ENCODE data around the gene CISH. TPM values are rescaled to one million over a fixed set of nuclear protein-coding genes. Genes with fewer than 3 reads are reported as not detected.

CISH gene
- total and polyA plus RNA-seq, 4 donors = 4.7 to 32.5 (median 24.3) TPM

- H3K9ac ChIP-seq (ENCODE audit: low read depth in 1 of 2, low read length in 2 of 2) = peak overlapping the region in 1 of 2 donors; percentile 62
- no peaks in the 10 kb centered on the region for H3K27me3 ChIP-seq (ENCODE audit: control insufficient read depth in 4 of 4, insufficient read depth in 4 of 4, low read length in 3 of 4)
- H3K4me3 ChIP-seq (ENCODE audit: low read depth in 1 of 3, low read length in 3 of 3) = peak overlapping the region; percentile 6 to 91 (median 88)
- no peaks in the 10 kb centered on the region for H3K9me3 ChIP-seq (ENCODE audit: control insufficient read depth in 4 of 4, low read length in 3 of 4)
- WGBS = 78% methylated on average over 7 of the region's 7 CpGs
- H3K36me3 ChIP-seq (ENCODE audit: control insufficient read depth in 4 of 4, insufficient read depth in 3 of 4, low read depth in 1 of 4, low read length in 3 of 4) = peaks cover 9 to 24% (median 16%) of the 10 kb centered on the region in 4 donors
- TF ChIP-seq CTCF (IDR thresholded peaks at IDR 0.05; ENCODE audit: low read depth, low read length, missing input control) (no peak), SP1 (IDR thresholded peaks at IDR 0.05) (no peak), NR2F2 (IDR thresholded peaks at IDR 0.05) (no peak), HNF4A (conservative IDR thresholded peaks at IDR 0.05) (no peak)
- no peak for DNase-seq (ENCODE audit: low spot score)
- H3K4me1 ChIP-seq (ENCODE audit: control insufficient read depth in 4 of 4, insufficient read depth in 4 of 4, low read length in 3 of 4) = peaks cover 14 to 77% (median 61%) of the 10 kb centered on the region in 4 donors
- peak overlapping the region in 1 of 2 donors; percentile 15 for H3K27ac ChIP-seq (ENCODE audit: low read depth in 1 of 2, low read length in 2 of 2)
These were observed 3.3 kb downstream of the CISH start for GRCh38 chr3:50608278-50608677.

DNA sequence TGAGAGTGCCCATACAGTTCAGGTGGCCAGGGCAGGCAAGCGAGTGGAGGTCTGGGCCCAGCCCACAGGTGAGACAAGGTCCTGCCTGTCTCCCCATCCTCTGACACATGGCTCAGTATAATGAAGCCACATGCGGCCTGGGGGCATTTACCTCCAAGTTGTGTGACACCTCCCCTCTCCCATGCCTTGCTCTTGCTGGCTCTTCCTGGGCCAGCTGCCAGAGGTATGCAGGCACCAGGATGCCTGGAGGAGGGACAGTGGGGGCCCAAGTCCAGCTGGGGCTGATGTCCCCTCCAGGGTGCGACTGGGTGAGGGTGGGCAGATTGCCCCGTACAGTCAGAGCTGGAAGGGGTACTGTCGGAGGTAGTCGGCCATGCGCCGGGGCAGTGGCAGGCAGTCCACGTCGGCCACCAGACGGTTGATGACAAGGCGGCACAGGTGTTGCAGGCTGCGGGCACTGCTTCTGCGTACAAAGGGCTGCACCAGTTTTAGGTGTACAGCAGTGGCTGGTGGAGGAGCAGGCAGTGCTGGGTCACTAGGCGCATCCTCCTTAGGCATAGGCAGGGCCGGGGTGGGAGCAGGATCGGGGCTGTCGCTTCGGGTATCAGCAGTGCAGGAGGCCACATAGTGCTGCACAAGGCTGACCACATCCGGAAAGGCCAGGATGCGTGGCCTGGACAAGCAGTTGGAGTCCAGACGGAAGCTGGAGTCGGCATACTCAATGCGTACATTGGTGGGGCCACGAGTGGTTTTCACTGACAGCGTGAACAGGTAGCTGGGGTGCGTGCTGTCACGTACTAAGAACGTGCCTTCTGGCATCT, 4.1 kb downstream of the CISH start:
- H3K36me3 ChIP-seq (ENCODE audit: control insufficient read depth in 4 of 4, insufficient read depth in 3 of 4, low read depth in 1 of 4, low read length in 3 of 4) = peaks cover 9 to 24% (median 16%) of the 10 kb centered on the region in 4 donors
- TF ChIP-seq SP1 (IDR thresholded peaks at IDR 0.05) (no peak), HNF4A (conservative IDR thresholded peaks at IDR 0.05) (no peak), HNF4G (IDR thresholded peaks at IDR 0.05) (no peak)
- peak overlapping the region in 1 of 2 donors; percentile 94 for H3K27ac ChIP-seq (ENCODE audit: low read depth in 1 of 2, low read length in 2 of 2)
- H3K4me1 ChIP-seq (ENCODE audit: control insufficient read depth in 4 of 4, insufficient read depth in 4 of 4, low read length in 3 of 4) = peaks cover 14 to 81% (median 60%) of the 10 kb centered on the region in 4 donors
- H3K4me3 ChIP-seq (ENCODE audit: low read depth in 1 of 3, low read length in 3 of 3) = peak overlapping the region in 2 of 3 donors; percentile 88 to 91
- H3K9me3 ChIP-seq (ENCODE audit: control insufficient read depth in 4 of 4, low read length in 3 of 4) = no peaks in the 10 kb centered on the region
- no peaks in the 10 kb centered on the region for H3K27me3 ChIP-seq (ENCODE audit: control insufficient read depth in 4 of 4, insufficient read depth in 4 of 4, low read length in 3 of 4)
- no peak for DNase-seq (ENCODE audit: low spot score)
- peak overlapping the region in 1 of 2 donors; percentile 20 for H3K9ac ChIP-seq (ENCODE audit: low read depth in 1 of 2, low read length in 2 of 2)
- WGBS = 79% methylated on average over 29 of the region's 29 CpGs

- TF ChIP-seq FOXA2 (IDR thresholded peaks at IDR 0.05) (no peak), RXRA (IDR thresholded peaks at IDR 0.05) (no peak), RAD21 (IDR thresholded peaks at IDR 0.05) (no peak), MAX (IDR thresholded peaks at IDR 0.05) (no peak), JUND (IDR thresholded peaks at IDR 0.05) (no peak), SP1 (IDR thresholded peaks at IDR 0.05) (no peak)
- Histone ChIP-seq H3K4me1 (ENCODE audit: control insufficient read depth in 4 of 4, insufficient read depth in 4 of 4, low read length in 3 of 4) (peaks cover 19 to 90% (median 65%) of the 10 kb centered on the region in 4 donors), H3K27me3 (ENCODE audit: control insufficient read depth in 4 of 4, insufficient read depth in 4 of 4, low read length in 3 of 4) (no peaks in the 10 kb centered on the region), H3K4me3 (ENCODE audit: low read depth in 1 of 3, low read length in 3 of 3) (peak overlapping the region in 2 of 3 donors; percentile 30 to 88), H3K9me3 (ENCODE audit: control insufficient read depth in 4 of 4, low read length in 3 of 4) (no peaks in the 10 kb centered on the region), H3K36me3 (ENCODE audit: control insufficient read depth in 4 of 4, insufficient read depth in 3 of 4, low read depth in 1 of 4, low read length in 3 of 4) (peaks cover 9 to 24% (median 16%) of the 10 kb centered on the region in 4 donors), H3K9ac (ENCODE audit: low read depth in 1 of 2, low read length in 2 of 2) (peak overlapping the region in 1 of 2 donors; percentile 34), H3K27ac (ENCODE audit: low read depth in 1 of 2, low read length in 2 of 2) (peak overlapping the region; percentile 84 to 94)
- no peak for DNase-seq (ENCODE audit: low spot score)
- WGBS = 64% methylated on average over 6 of the region's 6 CpGs
These were observed 5.0 kb downstream of the CISH start for GRCh38 chr3:50606596-50606995.

All from liver (tissue), 9 donors.